Endothelial cell (in vitro differentiated cells): ENCODE data around the gene NDUFB10. TPM values are rescaled to one million over a fixed set of nuclear protein-coding genes. Genes with fewer than 3 reads are reported as not detected.
A peak's percentile ranks its signal among the peaks of the same experiment; 100 is the strongest.

Source experiments
- DNase-seq: peaks from one replicate; pipeline ENCODE4 v3.0.0; 2021; ENCODE audit warnings: low spot score
- H3K27ac Mint-ChIP-seq: one replicate; pipeline ENCODE4 v1.8.0; 2021; ENCODE audit warnings: mixed read lengths, inconsistent platforms; ENCODE audit not compliant: unreplicated experiment
- H3K27me3 Mint-ChIP-seq: one replicate; pipeline ENCODE4 v1.8.0; 2021; ENCODE audit warnings: mild to moderate bottlenecking, moderate library complexity, mixed read lengths, inconsistent platforms; ENCODE audit not compliant: unreplicated experiment
- H3K36me3 Mint-ChIP-seq: one replicate; pipeline ENCODE4 v1.8.0; 2021; ENCODE audit warnings: mild to moderate bottlenecking, low read depth, mixed read lengths, inconsistent platforms; ENCODE audit not compliant: unreplicated experiment
- H3K4me1 Mint-ChIP-seq: one replicate; pipeline ENCODE4 v1.8.0; 2021; ENCODE audit warnings: mild to moderate bottlenecking, mixed read lengths, inconsistent platforms; ENCODE audit not compliant: unreplicated experiment
- H3K4me3 Mint-ChIP-seq: one replicate; pipeline ENCODE4 v1.8.0; 2021; ENCODE audit warnings: mild to moderate bottlenecking, mixed read lengths, inconsistent platforms; ENCODE audit not compliant: unreplicated experiment
- H3K9me3 Mint-ChIP-seq: one replicate; pipeline ENCODE4 v1.8.0; 2021; ENCODE audit warnings: mixed read lengths, inconsistent platforms; ENCODE audit not compliant: unreplicated experiment
- CTCF ChIP-seq: fragments of 200-600 bp; sonication (generic); IDR thresholded peaks from one replicate; pipeline ENCODE4 v1.5.0; 2021; ENCODE audit warnings: antibody characterized with exemption; ENCODE audit not compliant: unreplicated experiment
- total RNA-seq: library from RNA; stranded (reverse); fragmentation: NEBNext Ultra II Directional; extraction: Animal tissue kit (Norgen Biotek cat#: 25700); gene quantifications from one replicate; pipeline ENCODE4 v1.2.1, GENCODE V29; 2021; ENCODE audit not compliant: unreplicated experiment

The NDUFB10 gene
- total RNA-seq, 1 donor from 2014 or later, result 122 TPM

GRCh38 chr16:1942810-1943726 lies 16.3 kb upstream of the NDUFB10 start, which contains the start of gene MSRB1:
TSS of gene MSRB1 (minus strand) at chr16:1943199. CDS start at chr16:1943156, 43 bp downstream.
- no peak within 1 kb of the TSS for H3K27ac Mint-ChIP-seq
- H3K4me1 Mint-ChIP-seq, result no peaks in the 10 kb centered on the region
- H3K4me3 Mint-ChIP-seq, result peak within 1 kb of the TSS; percentile 87
- H3K36me3 Mint-ChIP-seq, result peaks cover 5% of the 10 kb centered on the region
- no peaks in the 10 kb centered on the region for H3K9me3 Mint-ChIP-seq
- peaks cover 9% of the 10 kb centered on the region for H3K27me3 Mint-ChIP-seq
- DNase-seq, result peak; percentile 100
- TF ChIP-seq CTCF, result no peak

GRCh38 chr16:1944612-1945199 lies 14.6 kb upstream of the NDUFB10 start:
- Mint-ChIP-seq H3K4me3 (no peak overlapping the region), H3K27me3 (peaks cover 9% of the 10 kb centered on the region), H3K9me3 (no peaks in the 10 kb centered on the region), H3K27ac (no peak overlapping the region), H3K36me3 (peaks cover 5% of the 10 kb centered on the region), H3K4me1 (no peaks in the 10 kb centered on the region)
- no peak for DNase-seq
- no peak for TF ChIP-seq CTCF

- Mint-ChIP-seq H3K4me1 (no peaks in the 10 kb centered on the region), H3K4me3 (no peak overlapping the region), H3K9me3 (no peaks in the 10 kb centered on the region), H3K36me3 (peaks cover 5% of the 10 kb centered on the region), H3K27me3 (peaks cover 10% of the 10 kb centered on the region), H3K27ac (no peak overlapping the region)
- no peak for TF ChIP-seq CTCF
- DNase-seq, result no peak
Observed at GRCh38 chr16:1945559-1946391, 13.6 kb upstream of the NDUFB10 start.

GRCh38 chr16:1946495-1947368 lies 12.6 kb upstream of the NDUFB10 start:
- Mint-ChIP-seq H3K4me1 (no peaks in the 10 kb centered on the region), H3K36me3 (no peaks in the 10 kb centered on the region), H3K9me3 (no peaks in the 10 kb centered on the region), H3K27ac (no peak overlapping the region), H3K4me3 (no peak overlapping the region), H3K27me3 (peaks cover 10% of the 10 kb centered on the region)
- no peak for DNase-seq
- TF ChIP-seq CTCF, result no peak
